Posterior vena cava (tissue), 2 donors: ENCODE data around the gene CRPPA. TPM values are rescaled to one million over a fixed set of nuclear protein-coding genes. Genes with fewer than 3 reads are reported as not detected.
A peak's percentile ranks its signal among the peaks of the same experiment; 100 is the strongest.
"Not testable (repeated sequence)": the region's sequence is repeated elsewhere in the genome, so short reads cannot be mapped to it uniquely, and the experiment has no call there.

Experiments
- DNase-seq: peaks from one replicate; pipeline ENCODE4 v3.0.0-alpha.2; 2020; ENCODE audit warnings: low spot score
- intact Hi-C, 2 donors: fragments of 100-400 bp; cut with DNase I; formaldehyde crosslinking; loops; one replicate each; pipeline versions ENCODE4 v1.14.1 to v1.14.2; 2022 to 2023
- total RNA-seq, 2 donors: library from RNA; stranded (reverse); fragmentation: NEBNext Ultra II Directional; extraction: Animal tissue kit (Norgen Biotek cat#: 25700); gene quantifications; one replicate each; pipeline ENCODE4 v1.2.1, GENCODE V29; 2021
- donor health status: DM: yes; HTN: yes; CAD: no.
- donor health status: DM: yes; HTN: yes; CAD: no.

The CRPPA gene
- total RNA-seq, 2 donors from 2014 or later, result 4.7 to 5.3 TPM

GRCh38 chr7:16399916-16400892, 21.1 kb downstream of the CRPPA start:
- intact Hi-C loops, result no loop called here
- peak; percentile 42 for DNase-seq

- intact Hi-C loops, result no loop called here
- peak; percentile 61 for DNase-seq
Observed at GRCh38 chr7:16399265-16399831, 22.0 kb downstream of the CRPPA start.

DNA sequence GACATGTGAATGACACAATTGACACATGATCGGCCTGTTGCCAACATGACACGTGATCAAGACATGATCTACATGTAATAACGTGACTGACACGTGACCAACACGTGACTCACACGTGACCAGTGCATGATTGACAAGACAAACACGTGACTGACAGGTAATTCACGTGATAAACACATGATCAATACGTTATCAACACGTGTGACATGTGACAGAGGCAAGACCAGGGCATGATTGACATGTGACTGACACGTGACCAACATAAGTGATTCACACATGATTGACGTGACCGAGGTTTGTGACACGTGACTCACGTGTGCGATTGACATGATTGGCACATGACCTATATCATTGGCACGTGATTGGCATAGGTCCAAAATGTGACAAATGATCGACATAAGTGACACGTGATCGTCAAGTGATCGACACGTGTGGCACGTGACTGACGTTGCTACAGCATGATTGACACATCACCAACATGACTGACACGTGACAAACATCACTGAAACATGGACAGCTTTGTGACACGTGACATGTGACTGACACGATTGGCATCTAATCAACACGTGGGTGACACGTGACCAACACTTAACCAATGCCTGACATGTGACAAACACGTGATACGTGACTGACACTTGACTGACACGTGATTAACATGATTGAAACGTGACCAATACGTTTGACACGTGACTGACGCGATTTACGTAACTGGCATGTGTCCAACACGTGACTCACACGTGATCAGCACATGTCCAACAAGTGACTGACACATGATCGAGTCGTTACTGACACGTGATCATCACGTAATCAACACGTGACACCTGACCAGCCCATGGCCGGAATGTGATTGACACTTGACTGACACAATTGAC, 23.0 kb downstream of the CRPPA start:
- intact Hi-C loops, result no loop called here
- peak; percentile 58 for DNase-seq

DNA sequence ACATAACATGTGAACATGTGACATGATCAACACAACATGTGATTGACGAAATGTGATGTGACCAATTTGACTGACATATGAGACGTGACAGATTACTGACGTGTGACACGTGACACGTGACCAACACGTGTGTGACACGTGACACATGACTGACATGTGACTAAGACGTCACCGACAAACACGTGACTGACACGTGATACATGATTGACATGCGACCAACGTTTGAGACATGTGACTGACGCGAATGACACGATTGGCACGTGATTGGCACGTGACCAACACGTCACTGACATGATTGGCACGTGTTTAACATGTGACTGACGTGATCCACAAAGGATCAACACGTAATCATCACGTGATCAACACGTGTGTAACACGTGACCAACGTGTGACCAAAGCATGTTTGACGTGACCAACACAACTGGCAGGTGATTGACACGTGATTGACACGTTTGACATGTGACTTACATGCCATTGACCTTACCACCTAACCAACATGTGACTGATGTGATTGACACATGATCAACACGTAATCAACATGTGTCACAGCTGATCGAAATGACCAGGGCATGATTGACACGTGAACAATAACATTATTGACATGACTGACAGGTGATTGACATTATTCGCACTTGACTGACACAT, 23.7 kb downstream of the CRPPA start:
- DNase-seq, result peak; percentile 59
- intact Hi-C loops, result no loop called here

DNA sequence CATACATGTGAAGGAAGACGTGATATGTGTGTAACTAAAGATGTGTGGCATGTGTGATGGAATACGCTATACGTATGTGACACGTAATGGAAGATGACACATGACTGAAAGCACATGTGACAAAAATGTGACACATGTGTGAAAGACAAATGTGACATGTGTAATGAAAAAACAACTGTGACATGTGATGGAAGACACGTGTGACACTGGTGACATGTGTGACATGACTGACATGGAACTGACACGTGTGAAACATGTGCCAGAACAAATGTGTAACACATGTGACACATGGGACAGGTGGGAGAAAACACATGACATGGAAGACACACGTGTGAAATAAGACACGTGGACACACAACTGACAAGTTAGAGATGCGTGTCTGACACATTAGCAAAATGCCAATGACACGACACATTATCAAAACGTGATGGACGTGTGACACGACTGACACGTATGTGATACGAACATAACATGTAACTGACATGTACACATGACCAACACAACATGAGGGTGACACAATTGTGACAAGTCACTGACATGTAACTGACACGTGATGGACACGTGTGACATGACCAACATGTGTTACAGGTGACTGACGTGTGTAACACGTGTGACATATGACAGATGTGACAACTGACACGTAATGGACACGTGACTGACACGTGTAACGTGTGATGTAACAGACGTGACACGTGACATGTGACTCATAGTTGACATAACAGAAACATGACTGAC, 24.4 kb downstream of the CRPPA start:
- intact Hi-C loops, result no loop called here
- no peak for DNase-seq

GRCh38 chr7:16395121-16395520, 26.2 kb downstream of the CRPPA start:
- intact Hi-C loops, result no loop called here
- no peak for DNase-seq

DNA sequence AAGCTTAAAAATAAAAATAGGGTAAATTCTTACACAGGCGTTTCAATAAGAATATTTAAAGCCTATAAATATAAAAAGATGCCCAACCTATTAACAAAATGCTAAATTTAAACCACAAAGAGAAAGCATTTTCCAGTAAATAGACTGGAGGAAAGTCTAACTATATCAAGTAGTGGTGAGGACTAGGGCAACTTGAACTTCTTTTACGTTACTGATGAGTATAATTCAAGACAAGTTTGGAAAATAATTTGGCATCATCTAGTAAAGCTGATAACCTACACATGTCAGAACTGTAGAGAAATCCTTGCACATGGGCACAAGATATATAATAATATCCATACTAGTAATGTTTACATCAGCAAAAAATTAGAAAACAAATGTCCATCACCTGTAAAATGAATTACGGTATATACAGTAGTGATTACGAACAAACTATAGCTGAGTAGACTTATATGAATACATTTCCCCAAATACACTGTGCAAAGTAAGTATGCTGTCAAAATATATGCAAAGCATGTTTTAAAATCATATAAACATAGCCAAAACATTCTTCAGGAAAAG, 27.4 kb downstream of the CRPPA start:
- intact Hi-C loops, result no loop called here
- DNase-seq, result no peak

DNA sequence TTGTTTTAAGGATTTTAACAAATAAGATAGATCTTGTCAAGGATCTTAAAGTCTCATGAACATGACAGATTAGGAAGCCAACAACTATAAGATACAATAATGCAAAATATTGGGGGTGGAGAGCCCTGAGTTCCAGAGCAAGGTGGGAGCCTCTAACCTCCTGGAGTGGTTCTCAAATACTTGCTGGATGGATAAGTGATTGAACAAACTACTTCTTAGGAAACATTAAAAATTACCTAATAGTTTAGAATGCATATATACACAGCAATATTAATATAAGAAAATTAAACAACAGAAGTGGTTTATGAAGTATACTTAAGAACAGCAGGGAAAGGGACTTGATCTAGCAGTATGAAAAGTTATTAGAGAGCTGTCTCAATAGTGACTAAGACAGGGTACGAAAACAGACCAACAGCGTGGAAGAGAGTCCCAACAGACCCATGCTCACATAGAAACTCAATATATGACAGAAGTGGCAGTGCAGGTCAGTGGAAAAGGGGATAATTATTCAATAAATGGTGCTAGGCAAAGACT, 28.3 kb downstream of the CRPPA start:
- DNase-seq, result no peak
- intact Hi-C loops, result no loop called here

GRCh38 chr7:16383786-16384185, 37.6 kb downstream of the CRPPA start:
- DNase-seq, intact Hi-C loops: not testable (repeated sequence)

GRCh38 chr7:16383103-16383502, 38.2 kb downstream of the CRPPA start:
- DNase-seq, intact Hi-C loops: not testable (repeated sequence)

Other genes with a start within 250 kb of the CRPPA start
- not detected for gene SOSTDC1, start 44.2 kb upstream of the CRPPA start, total RNA-seq
- gene LRRC72, start 105.3 kb upstream of the CRPPA start, total RNA-seq, result not detected
- 10 to 100 TPM; 14.6 to 14.8 TPM for gene ANKMY2, start 224.2 kb upstream of the CRPPA start, total RNA-seq
- 10 to 100 TPM; 25.1 to 31.3 TPM for gene BZW2, start 224.6 kb upstream of the CRPPA start, total RNA-seq